HG03442 (cell line): ENCODE data around the gene PKN1.

Experiments used
- ATAC-seq: cut with Tn5 transposase; IDR thresholded peaks from one replicate; pipeline ENCODE4 v1.9.1; 2021; ENCODE audit warnings: mild to moderate bottlenecking, moderate library complexity; ENCODE audit not compliant: unreplicated experiment

The PKN1 gene

GRCh38 chr19:14405758-14406644 is 27.1 kb upstream of the PKN1 start:
- peak; percentile 54 for ATAC-seq

GRCh38 chr19:14406645-14407401 is 26.3 kb upstream of the PKN1 start:
- ATAC-seq = no peak

GRCh38 chr19:14407605-14408484 is 25.3 kb upstream of the PKN1 start:
- no peak for ATAC-seq

- ATAC-seq = no peak
Observed at GRCh38 chr19:14408491-14409145, 24.5 kb upstream of the PKN1 start.

GRCh38 chr19:14409146-14410023 is 23.7 kb upstream of the PKN1 start:
- no peak for ATAC-seq

GRCh38 chr19:14410091-14411051 is 22.7 kb upstream of the PKN1 start:
- no peak for ATAC-seq

GRCh38 chr19:14411161-14411937 is 21.8 kb upstream of the PKN1 start:
- ATAC-seq = no peak

- no peak for ATAC-seq
Observed at GRCh38 chr19:14411938-14412245, 21.2 kb upstream of the PKN1 start.

GRCh38 chr19:14412324-14412995 is 20.6 kb upstream of the PKN1 start:
- no peak for ATAC-seq

GRCh38 chr19:14412996-14413692 is 20.0 kb upstream of the PKN1 start:
- ATAC-seq = no peak

GRCh38 chr19:14413693-14414181 is 19.4 kb upstream of the PKN1 start:
- no peak for ATAC-seq

- ATAC-seq = no peak
Observed at GRCh38 chr19:14414926-14415690, 18.0 kb upstream of the PKN1 start.

GRCh38 chr19:14416817-14417231 is 16.3 kb upstream of the PKN1 start:
- no peak for ATAC-seq

- peak; percentile 32 for ATAC-seq
Observed at GRCh38 chr19:14418856-14419105, 14.3 kb upstream of the PKN1 start.

GRCh38 chr19:14419106-14419813 is 13.8 kb upstream of the PKN1 start, which contains the start of gene DDX39A:
DDX39A (minus strand) TSS chr19:14419341; CDS start chr19:14413220, 6,121 bp downstream.
- peak; percentile 92 for ATAC-seq
